ENCODE measurements around the gene RALGDS. TPM values are rescaled to one million over a fixed set of nuclear protein-coding genes. Genes with fewer than 3 reads are reported as not detected.
"Not testable (repeated sequence)": the region's sequence is repeated elsewhere in the genome, so short reads cannot be mapped to it uniquely, and the experiment has no call there.

Gene RALGDS
- total RNA-seq, 1 experiment from 2014 or later = 22.4 TPM

DNA sequence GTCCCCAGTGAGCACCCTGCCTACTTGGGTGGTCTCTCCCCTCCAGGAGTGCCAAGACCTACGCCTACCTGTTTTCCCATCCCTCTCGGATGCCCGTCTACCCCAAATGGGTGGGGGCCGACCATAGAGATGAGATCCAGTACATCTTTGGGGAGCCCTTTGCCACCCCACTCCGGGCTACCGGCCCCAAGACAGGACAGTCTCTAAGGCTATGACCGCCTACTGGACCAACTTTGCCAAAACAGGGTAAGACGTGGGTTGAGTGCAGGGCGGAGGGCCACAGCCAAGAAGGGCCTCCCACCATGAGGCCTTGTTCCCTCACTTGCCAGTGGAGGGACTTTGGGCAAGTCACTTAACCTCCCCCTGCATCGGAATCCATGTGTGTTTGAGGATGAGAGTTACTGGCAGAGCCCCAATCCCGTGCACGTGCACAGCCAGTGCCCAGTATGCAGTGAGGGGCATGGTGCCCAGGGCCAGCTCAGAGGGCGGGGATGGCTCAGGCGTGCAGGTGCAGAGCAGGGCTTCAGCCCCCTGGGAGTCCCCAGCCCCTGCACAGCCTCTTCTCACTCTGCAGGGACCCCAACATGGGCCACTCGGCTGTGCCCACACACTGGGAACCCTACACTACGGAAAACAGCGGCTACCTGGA lies 34.7 kb downstream of the RALGDS start:
- DNase-seq (ENCODE audit: low read depth, low spot score); in situ Hi-C loops (cut with HindIII; ENCODE audit: low pct_unique_long_range_greater_than_20kb, low sequenced_read_pairs): not testable (repeated sequence)

GRCh38 chr9:133083688-133084087 lies 37.4 kb downstream of the RALGDS start:
- in situ Hi-C loops (cut with HindIII; ENCODE audit: low pct_unique_long_range_greater_than_20kb, low sequenced_read_pairs) = not testable (repeated sequence)

GRCh38 chr9:133081957-133082644 lies 38.9 kb downstream of the RALGDS start:
- in situ Hi-C loops (cut with HindIII; ENCODE audit: low pct_unique_long_range_greater_than_20kb, low sequenced_read_pairs) = not testable (repeated sequence)

More at GRCh38 chr9:133083688-133084087, 37.4 kb downstream of the RALGDS start:
- DNase-seq (ENCODE audit: low read depth, low spot score) = not testable (repeated sequence)

GRCh38 chr9:133080786-133081779 lies 40.0 kb downstream of the RALGDS start:
- in situ Hi-C loops (cut with HindIII; ENCODE audit: low pct_unique_long_range_greater_than_20kb, low sequenced_read_pairs); DNase-seq (ENCODE audit: low read depth, low spot score): not testable (repeated sequence)

More at GRCh38 chr9:133081957-133082644, 38.9 kb downstream of the RALGDS start:
- DNase-seq (ENCODE audit: low read depth, low spot score) = not testable (repeated sequence)

DNA sequence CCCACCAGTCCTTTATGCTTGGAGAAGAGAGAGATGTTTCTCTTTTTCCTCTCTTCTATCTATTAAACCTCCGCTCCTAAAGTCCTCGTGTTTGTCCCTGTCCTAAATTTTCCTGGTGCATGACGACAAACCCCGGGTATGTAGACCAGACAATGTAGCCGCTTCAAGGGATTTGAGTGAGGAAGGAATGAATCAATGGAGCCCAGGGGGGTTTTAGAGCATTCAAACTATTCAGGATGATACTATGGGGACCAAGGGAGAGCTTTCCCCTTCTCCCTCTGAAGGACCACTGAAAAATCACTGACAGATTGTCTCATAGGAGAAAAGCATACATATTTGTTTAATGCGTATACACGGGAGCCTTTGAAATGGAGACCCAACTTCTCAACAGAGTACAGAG lies 40.9 kb downstream of the RALGDS start:
- in situ Hi-C loops (cut with HindIII; ENCODE audit: low pct_unique_long_range_greater_than_20kb, low sequenced_read_pairs) = no loop called here
- DNase-seq (ENCODE audit: low read depth, low spot score) = no peak

GRCh38 chr9:133078486-133078885 lies 42.6 kb downstream of the RALGDS start:
- in situ Hi-C loops (cut with HindIII; ENCODE audit: low pct_unique_long_range_greater_than_20kb, low sequenced_read_pairs) = no loop called here
- DNase-seq (ENCODE audit: low read depth, low spot score) = no peak

- no peak for DNase-seq (ENCODE audit: low read depth, low spot score)
- in situ Hi-C loops (cut with HindIII; ENCODE audit: low pct_unique_long_range_greater_than_20kb, low sequenced_read_pairs) = no loop called here
Observed at GRCh38 chr9:133076691-133077090, 44.3 kb downstream of the RALGDS start.

DNA sequence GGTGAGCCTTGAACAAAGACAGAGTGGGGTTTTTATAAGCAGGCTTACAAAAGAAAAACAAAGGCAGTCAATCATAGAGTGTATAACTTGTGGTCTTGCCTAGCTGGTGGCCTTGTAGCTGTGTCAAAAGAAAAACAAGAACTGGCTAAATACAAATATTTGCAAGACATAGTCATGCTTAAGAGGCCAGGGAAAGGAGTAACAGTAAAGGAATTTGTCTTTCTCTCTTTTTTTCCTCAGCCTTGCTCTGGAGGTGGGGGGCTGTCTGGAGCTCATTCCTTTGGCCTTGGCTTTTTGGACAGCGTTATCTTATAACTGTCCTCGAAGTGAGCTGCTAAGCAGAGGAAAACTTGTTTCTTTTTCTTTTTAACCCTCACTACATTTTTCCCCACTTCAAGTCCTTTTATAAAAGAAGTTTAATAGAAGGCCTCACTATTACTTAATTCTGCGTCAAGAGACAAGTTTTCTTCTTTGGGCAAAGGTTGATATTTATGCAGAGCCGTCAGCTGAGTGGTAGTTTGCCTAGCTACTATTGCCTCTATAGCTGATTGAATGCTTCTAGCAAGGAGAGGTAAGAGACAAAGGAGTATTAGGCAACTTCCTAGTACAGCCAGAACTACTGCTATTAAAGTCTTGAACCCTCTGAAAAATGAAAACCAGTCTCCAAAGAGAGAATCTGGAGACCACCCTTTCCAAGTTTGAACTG lies 45.0 kb downstream of the RALGDS start:
- in situ Hi-C loops (cut with HindIII; ENCODE audit: low pct_unique_long_range_greater_than_20kb, low sequenced_read_pairs) = no loop called here
- DNase-seq (ENCODE audit: low read depth, low spot score) = no peak

DNA sequence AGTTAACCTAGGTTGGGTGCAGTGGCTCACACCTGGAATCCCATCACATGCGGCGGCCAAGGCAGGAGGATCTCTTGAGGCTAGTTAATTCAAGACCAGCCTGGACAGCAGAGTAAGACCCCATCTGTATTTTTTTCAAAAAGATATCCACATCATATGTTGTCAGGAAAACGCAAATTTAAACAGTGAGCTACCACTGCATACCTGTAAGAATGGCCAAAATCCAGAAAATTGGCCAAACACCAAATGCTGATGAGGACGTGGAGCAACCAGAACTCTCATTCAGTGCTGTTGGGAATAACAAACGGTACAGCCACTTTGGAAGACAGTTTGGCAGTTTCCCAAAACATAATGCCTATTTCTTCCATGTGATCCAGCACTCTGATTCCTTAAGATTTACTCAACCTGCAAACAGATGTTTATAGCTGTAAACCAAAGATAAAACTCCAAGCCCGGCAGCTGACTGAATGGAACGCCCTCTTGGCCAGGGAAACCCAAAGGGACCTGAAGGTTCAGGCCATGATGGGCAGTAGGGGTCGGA lies 46.9 kb downstream of the RALGDS start:
- DNase-seq (ENCODE audit: low read depth, low spot score) = no peak
- in situ Hi-C loops (cut with HindIII; ENCODE audit: low pct_unique_long_range_greater_than_20kb, low sequenced_read_pairs) = no loop called here

- in situ Hi-C loops (cut with HindIII; ENCODE audit: low pct_unique_long_range_greater_than_20kb, low sequenced_read_pairs) = no loop called here
- no peak for DNase-seq (ENCODE audit: low read depth, low spot score)
Observed at GRCh38 chr9:133073086-133074014, 47.7 kb downstream of the RALGDS start.

DNA sequence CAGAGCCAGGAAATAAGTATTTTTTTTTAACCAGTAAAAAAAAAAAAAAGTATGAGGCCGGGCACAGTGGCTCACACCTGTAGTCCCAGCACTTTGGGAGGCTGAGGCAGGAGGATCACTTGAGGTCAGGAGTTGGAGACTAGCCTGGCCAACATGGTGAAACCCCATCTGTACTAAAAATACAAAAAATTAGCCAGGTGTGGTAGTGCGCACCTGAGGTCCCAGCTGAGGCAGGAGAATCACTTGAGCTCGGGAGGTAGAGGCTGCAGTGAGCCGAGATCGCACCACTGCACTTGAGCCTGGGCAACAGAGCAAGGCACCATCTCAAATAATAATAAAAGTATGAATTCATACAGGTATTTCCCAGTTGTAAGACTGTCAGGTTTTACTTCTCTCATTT lies 48.8 kb downstream of the RALGDS start:
- DNase-seq (ENCODE audit: low read depth, low spot score); in situ Hi-C loops (cut with HindIII; ENCODE audit: low pct_unique_long_range_greater_than_20kb, low sequenced_read_pairs): not testable (repeated sequence)

DNA sequence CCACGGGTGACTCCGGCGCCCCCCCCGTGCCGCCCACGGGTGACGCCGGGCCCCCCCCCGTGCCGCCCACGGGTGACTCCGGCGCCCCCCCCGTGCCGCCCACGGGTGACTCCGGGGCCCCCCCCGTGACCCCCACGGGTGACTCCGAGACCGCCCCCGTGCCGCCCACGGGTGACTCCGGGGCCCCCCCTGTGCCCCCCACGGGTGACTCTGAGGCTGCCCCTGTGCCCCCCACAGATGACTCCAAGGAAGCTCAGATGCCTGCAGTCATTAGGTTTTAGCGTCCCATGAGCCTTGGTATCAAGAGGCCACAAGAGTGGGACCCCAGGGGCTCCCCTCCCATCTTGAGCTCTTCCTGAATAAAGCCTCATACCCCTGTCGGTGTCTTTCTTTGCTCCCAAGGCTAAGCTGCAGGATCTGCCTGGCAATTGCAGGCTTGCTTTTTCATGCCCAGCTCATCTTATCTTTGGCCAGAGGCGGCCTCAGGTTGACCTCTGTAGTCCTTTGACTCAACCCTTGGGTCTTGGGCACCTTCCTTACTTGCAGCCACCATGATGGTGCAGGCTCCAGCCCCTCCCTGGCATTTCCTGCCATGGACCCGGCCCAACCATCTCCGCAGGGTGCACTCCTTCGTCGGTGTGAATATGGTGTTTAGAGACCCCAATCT lies 49.4 kb downstream of the RALGDS start:
- in situ Hi-C loops (cut with HindIII; ENCODE audit: low pct_unique_long_range_greater_than_20kb, low sequenced_read_pairs) = no loop called here
- no peak for DNase-seq (ENCODE audit: low read depth, low spot score)

DNA sequence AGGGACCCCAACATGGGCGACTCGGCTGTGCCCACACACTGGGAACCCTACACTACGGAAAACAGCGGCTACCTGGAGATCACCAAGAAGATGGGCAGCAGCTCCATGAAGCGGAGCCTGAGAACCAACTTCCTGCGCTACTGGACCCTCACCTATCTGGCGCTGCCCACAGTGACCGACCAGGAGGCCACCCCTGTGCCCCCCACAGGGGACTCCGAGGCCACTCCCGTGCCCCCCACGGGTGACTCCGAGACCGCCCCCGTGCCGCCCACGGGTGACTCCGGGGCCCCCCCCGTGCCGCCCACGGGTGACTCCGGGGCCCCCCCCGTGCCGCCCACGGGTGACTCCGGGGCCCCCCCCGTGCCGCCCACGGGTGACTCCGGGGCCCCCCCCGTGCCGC lies 50.1 kb downstream of the RALGDS start:
- in situ Hi-C loops (cut with HindIII; ENCODE audit: low pct_unique_long_range_greater_than_20kb, low sequenced_read_pairs); DNase-seq (ENCODE audit: low read depth, low spot score): not testable (repeated sequence)

- DNase-seq (ENCODE audit: low read depth, low spot score); in situ Hi-C loops (cut with HindIII; ENCODE audit: low pct_unique_long_range_greater_than_20kb, low sequenced_read_pairs): not testable (repeated sequence)
Observed at GRCh38 chr9:133070500-133070961, 50.5 kb downstream of the RALGDS start.

DNA sequence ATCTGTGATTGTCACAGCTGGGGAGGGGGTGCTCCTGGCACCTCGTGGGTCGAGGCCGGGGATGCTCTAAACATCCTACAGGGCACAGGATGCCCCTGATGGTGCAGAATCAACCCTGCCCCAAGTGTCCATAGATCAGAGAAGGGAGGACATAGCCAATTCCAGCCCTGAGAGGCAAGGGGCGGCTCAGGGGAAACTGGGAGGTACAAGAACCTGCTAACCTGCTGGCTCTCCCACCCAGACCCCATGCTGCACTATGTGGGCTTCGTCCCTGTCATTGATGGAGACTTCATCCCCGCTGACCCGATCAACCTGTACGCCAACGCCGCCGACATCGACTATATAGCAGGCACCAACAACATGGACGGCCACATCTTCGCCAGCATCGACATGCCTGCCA lies 52.6 kb downstream of the RALGDS start:
- DNase-seq (ENCODE audit: low read depth, low spot score); in situ Hi-C loops (cut with HindIII; ENCODE audit: low pct_unique_long_range_greater_than_20kb, low sequenced_read_pairs): not testable (repeated sequence)

DNA sequence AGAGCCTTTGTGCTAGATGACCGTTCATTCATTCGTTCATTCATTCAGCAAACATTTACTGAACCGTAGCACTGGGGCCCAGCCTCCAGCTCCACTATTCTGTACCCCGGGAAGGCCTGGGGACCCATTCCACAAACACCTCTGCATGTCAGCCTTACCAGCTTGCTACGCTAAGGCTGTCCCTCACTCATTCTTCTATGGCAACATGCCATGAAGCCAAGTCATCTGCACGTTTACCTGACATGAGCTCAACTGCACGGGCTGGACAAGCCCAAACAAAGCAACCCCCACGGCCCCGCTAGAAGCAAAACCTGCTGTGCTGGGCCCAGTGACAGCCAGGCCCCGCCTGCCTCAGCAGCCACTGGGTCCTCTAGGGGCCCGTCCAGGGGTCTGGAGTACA lies 53.2 kb downstream of the RALGDS start:
- DNase-seq (ENCODE audit: low read depth, low spot score) = no peak
- in situ Hi-C loops (cut with HindIII; ENCODE audit: low pct_unique_long_range_greater_than_20kb, low sequenced_read_pairs) = no loop called here

All from SK-MEL-5 (cell line).